ENCODE measurements around the gene MCU. TPM values are rescaled to one million over a fixed set of nuclear protein-coding genes. Genes with fewer than 3 reads are reported as not detected.

The MCU gene
- total and polyA plus RNA-seq, 10 of the 15 experiments (the other 5 are each of a cell fraction or from before 2014, with no cell fraction given) = 5.1 to 49.1 (median 17.9) TPM

- TF ChIP-seq GABPA (IDR thresholded peaks at IDR 0.05; ENCODE audit: low read depth) (no peak), ZBTB40 (IDR thresholded peaks at IDR 0.05; ENCODE audit: borderline replicate concordance) (peak; percentile 62)
- no peak overlapping the region for H3K4me2 ChIP-seq (ENCODE audit: control insufficient read depth, insufficient read depth)
- intact Hi-C loops (cut with micrococcal nuclease; ENCODE audit: unreplicated experiment) = no loop called here
Observed at GRCh38 chr10:72910705-72911104, 218.8 kb downstream of the MCU start.

GRCh38 chr10:72911758-72912157 is 219.8 kb downstream of the MCU start:
- no peaks in the 10 kb centered on the region for H4K20me1 ChIP-seq (ENCODE audit: control insufficient read depth, insufficient read depth)
- no peak overlapping the region for H3K9ac ChIP-seq (ENCODE audit: control insufficient read depth, insufficient read depth, low read length)
- no TSS peak for BruUV-seq (replicated peaks)
- no peaks in the 10 kb centered on the region for H3K36me3 ChIP-seq (ENCODE audit: control insufficient read depth in 2 of 2, insufficient read depth in 2 of 2, low read length in 1 of 2)
- DNase-seq (ENCODE audit: low read depth, low spot score) = no peak
- POLR2A ChIA-PET = no interaction called here
- no peak overlapping the region for H3K4me2 ChIP-seq (ENCODE audit: control insufficient read depth, insufficient read depth)
- H3K79me2 ChIP-seq (ENCODE audit: control insufficient read depth, insufficient read depth, low read length) = no peaks in the 10 kb centered on the region
- RAD21 ChIA-PET (ENCODE audit: unreplicated experiment) = no interaction called here
- ATAC-seq = no peak
- no peak overlapping the region for H3K27ac ChIP-seq (ENCODE audit: control insufficient read depth, insufficient read depth)
- in situ Hi-C loops (cut with MboI) = no loop called here
- 58% methylated on average over 2 of the region's 2 CpGs for WGBS (ENCODE audit: insufficient coverage, insufficient replicate concordance, low lambda C conversion rate, missing lambda C conversion rate)
- SMC1A ChIA-PET (ENCODE audit: uncharacterized antibody, unreplicated experiment) = no interaction called here
- no peak overlapping the region for H2AFZ ChIP-seq (ENCODE audit: control insufficient read depth, low read depth, low read length)
- no peak overlapping the region for H3K4me3 ChIP-seq
- CTCF ChIA-PET = no interaction called here
- no peaks in the 10 kb centered on the region for H3K27me3 ChIP-seq (replicated peaks in 1 of 2; ENCODE audit: control insufficient read depth in 2 of 2, insufficient read depth in 2 of 2, low read length in 1 of 2)
- no peak for FAIRE-seq
- no peaks in the 10 kb centered on the region for H3K9me3 ChIP-seq (replicated peaks; ENCODE audit: control insufficient read depth, insufficient read depth, low read length)
- intact Hi-C loops (cut with micrococcal nuclease; ENCODE audit: unreplicated experiment) = no loop called here
- no peaks in the 10 kb centered on the region for H3K4me1 ChIP-seq (ENCODE audit: control insufficient read depth, insufficient read depth, low read length)
- TF ChIP-seq IKZF2 (IDR thresholded peaks at IDR 0.05) = no peak
- no peak for TF ChIP-seq BHLHE40 (IDR thresholded peaks at IDR 0.05; ENCODE audit: borderline replicate concordance in 1 of 2, low read depth in 2 of 2, low read length in 1 of 2)
- TF ChIP-seq CBX5 (IDR thresholded peaks at IDR 0.05; ENCODE audit: low read depth) = no peak
- TF ChIP-seq USF2 (IDR thresholded peaks at IDR 0.05; ENCODE audit: borderline replicate concordance, low read depth, low read length) = no peak
- no peak for TF ChIP-seq ZNF217 (IDR thresholded peaks at IDR 0.05)
- TF ChIP-seq HDAC6 (IDR thresholded peaks at IDR 0.05; ENCODE audit: unreplicated experiment) = no peak
- no peak for TF ChIP-seq FOXM1 (IDR thresholded peaks at IDR 0.05; ENCODE audit: low read depth, low read length)
- no peak for TF ChIP-seq NFYB (IDR thresholded peaks at IDR 0.05; ENCODE audit: insufficient read depth, low read depth, low read length)
- no peak for TF ChIP-seq BCL11A (IDR thresholded peaks at IDR 0.05; ENCODE audit: low read depth, low read length)
- no peak for TF ChIP-seq MEF2B (IDR thresholded peaks at IDR 0.05; ENCODE audit: partially characterized antibody, poor library complexity, severe bottlenecking)
- no peak for TF ChIP-seq SPI1 (IDR thresholded peaks at IDR 0.05; ENCODE audit: borderline replicate concordance, insufficient read depth, low read depth, low read length)
- no peak for TF ChIP-seq CBX3 (IDR thresholded peaks at IDR 0.05; ENCODE audit: borderline replicate concordance, low read depth)

More at GRCh38 chr10:72910705-72911104, 218.8 kb downstream of the MCU start:
- no TSS peak for BruUV-seq (replicated peaks)
- no peak overlapping the region for H3K4me3 ChIP-seq
- ChIA-PET CTCF (interaction anchor here (2.1 kb wide), 1 partner anchor 10 kb away, joined by 6 read pairs; no protein-coding TSS in a partner anchor), RAD21 (ENCODE audit: unreplicated experiment) (no interaction called here), POLR2A (no interaction called here), SMC1A (ENCODE audit: uncharacterized antibody, unreplicated experiment) (no interaction called here)
- H3K79me2 ChIP-seq (ENCODE audit: control insufficient read depth, insufficient read depth, low read length) = no peaks in the 10 kb centered on the region
- no peak overlapping the region for H2AFZ ChIP-seq (ENCODE audit: control insufficient read depth, low read depth, low read length)
- in situ Hi-C loops (cut with MboI) = no loop called here
- no peaks in the 10 kb centered on the region for H3K4me1 ChIP-seq (ENCODE audit: control insufficient read depth, insufficient read depth, low read length)
- ATAC-seq (no peak), FAIRE-seq (no peak), DNase-seq (ENCODE audit: low read depth, low spot score) (no peak)
- H3K36me3 ChIP-seq (ENCODE audit: control insufficient read depth in 2 of 2, insufficient read depth in 2 of 2, low read length in 1 of 2) = no peaks in the 10 kb centered on the region
- H3K27me3 ChIP-seq (replicated peaks in 1 of 2; ENCODE audit: control insufficient read depth in 2 of 2, insufficient read depth in 2 of 2, low read length in 1 of 2) = no peaks in the 10 kb centered on the region
- H4K20me1 ChIP-seq (ENCODE audit: control insufficient read depth, insufficient read depth) = no peaks in the 10 kb centered on the region
- no peak overlapping the region for H3K27ac ChIP-seq (ENCODE audit: control insufficient read depth, insufficient read depth)
- no peak overlapping the region for H3K9ac ChIP-seq (ENCODE audit: control insufficient read depth, insufficient read depth, low read length)
- no peaks in the 10 kb centered on the region for H3K9me3 ChIP-seq (replicated peaks; ENCODE audit: control insufficient read depth, insufficient read depth, low read length)

Measured in GM12878 (cell line).